ENCODE results near the gene SLCO4A1. TPM values are rescaled to one million over a fixed set of nuclear protein-coding genes. Genes with fewer than 3 reads are reported as not detected.

The SLCO4A1 gene
- total RNA-seq, 1 donor from 2014 or later = 38.6 TPM

GRCh38 chr20:62649140-62649539 lies 6.8 kb downstream of the SLCO4A1 start:
- Histone ChIP-seq H3K36me3 (ENCODE audit: control insufficient read depth, insufficient read depth, low read length) (no peaks in the 10 kb centered on the region), H3K4me3 (ENCODE audit: low read depth, low read length) (no peak overlapping the region), H3K27me3 (ENCODE audit: control insufficient read depth, insufficient read depth, low read length) (no peaks in the 10 kb centered on the region)
- DNase-seq (ENCODE audit: low read depth) = no peak
- TF ChIP-seq, protein P1, sequence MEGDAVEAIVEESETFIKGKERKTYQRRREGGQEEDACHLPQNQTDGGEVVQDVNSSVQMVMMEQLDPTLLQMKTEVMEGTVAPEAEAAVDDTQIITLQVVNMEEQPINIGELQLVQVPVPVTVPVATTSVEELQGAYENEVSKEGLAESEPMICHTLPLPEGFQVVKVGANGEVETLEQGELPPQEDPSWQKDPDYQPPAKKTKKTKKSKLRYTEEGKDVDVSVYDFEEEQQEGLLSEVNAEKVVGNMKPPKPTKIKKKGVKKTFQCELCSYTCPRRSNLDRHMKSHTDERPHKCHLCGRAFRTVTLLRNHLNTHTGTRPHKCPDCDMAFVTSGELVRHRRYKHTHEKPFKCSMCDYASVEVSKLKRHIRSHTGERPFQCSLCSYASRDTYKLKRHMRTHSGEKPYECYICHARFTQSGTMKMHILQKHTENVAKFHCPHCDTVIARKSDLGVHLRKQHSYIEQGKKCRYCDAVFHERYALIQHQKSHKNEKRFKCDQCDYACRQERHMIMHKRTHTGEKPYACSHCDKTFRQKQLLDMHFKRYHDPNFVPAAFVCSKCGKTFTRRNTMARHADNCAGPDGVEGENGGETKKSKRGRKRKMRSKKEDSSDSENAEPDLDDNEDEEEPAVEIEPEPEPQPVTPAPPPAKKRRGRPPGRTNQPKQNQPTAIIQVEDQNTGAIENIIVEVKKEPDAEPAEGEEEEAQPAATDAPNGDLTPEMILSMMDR (IDR thresholded peaks at IDR 0.05; ENCODE audit: insufficient read depth, low read length, poor library complexity, severe bottlenecking) = no peak

- TF ChIP-seq, protein P1 (IDR thresholded peaks at IDR 0.05; ENCODE audit: insufficient read depth, low read length, poor library complexity, severe bottlenecking) = no peak
- Histone ChIP-seq H3K36me3 (ENCODE audit: control insufficient read depth, insufficient read depth, low read length) (no peaks in the 10 kb centered on the region), H3K27me3 (ENCODE audit: control insufficient read depth, insufficient read depth, low read length) (no peaks in the 10 kb centered on the region), H3K4me3 (ENCODE audit: low read depth, low read length) (no peak overlapping the region)
- DNase-seq (ENCODE audit: low read depth) = no peak
These were observed 8.4 kb downstream of the SLCO4A1 start for GRCh38 chr20:62650551-62651284.

- no peak overlapping the region for H3K4me3 ChIP-seq (ENCODE audit: low read depth, low read length)
- no peak for DNase-seq (ENCODE audit: low read depth)
- TF ChIP-seq, protein P1 (IDR thresholded peaks at IDR 0.05; ENCODE audit: insufficient read depth, low read length, poor library complexity, severe bottlenecking) = no peak
- H3K36me3 ChIP-seq (ENCODE audit: control insufficient read depth, insufficient read depth, low read length) = no peaks in the 10 kb centered on the region
- no peaks in the 10 kb centered on the region for H3K27me3 ChIP-seq (ENCODE audit: control insufficient read depth, insufficient read depth, low read length)
These were observed 9.2 kb downstream of the SLCO4A1 start for GRCh38 chr20:62651285-62652021.

DNA sequence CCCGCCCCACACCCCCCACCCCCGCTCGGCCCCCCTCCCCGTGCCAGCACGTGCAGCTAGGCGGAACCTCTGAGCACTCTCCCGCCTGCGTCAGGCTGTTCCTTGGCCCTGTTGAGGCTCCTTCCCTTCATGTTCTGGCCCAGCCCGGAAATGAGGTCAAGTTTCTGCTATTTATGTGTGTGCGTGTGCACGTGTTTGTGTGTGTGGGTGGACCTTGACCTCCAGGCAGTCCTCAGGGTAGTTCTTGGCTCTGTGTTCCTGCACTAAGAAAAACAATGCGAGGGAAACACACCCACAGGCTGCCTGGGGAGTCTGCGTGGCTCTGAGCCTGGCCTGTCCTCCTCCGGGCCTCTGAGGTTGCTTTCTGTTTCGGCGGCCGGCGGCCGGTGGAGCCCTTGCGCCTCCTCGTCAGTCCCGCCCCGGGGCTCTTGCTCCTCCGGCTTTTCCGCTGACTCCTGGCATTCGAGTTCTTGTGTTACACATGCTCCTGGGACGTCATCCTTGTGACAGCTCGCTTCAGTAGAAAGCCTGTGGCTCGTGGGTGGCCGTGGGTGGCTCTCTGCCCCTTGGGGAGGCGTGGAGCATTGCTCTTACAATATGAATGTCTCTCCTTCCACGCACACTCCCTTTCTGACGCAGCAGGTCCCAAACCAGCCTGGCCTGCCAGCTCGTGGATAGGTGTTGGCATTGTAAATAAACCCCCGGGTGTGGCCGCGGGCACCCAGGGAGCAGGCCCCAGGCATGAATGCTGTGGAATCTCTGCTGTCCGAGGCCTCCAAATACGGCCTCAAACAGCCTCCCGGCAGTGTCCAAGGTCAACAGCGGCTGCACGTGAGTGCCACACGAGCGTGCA lies 10.0 kb downstream of the SLCO4A1 start:
- peak; percentile 80 for DNase-seq (ENCODE audit: low read depth)
- TF ChIP-seq, protein P1 (IDR thresholded peaks at IDR 0.05; ENCODE audit: insufficient read depth, low read length, poor library complexity, severe bottlenecking) = no peak
- H3K36me3 ChIP-seq (ENCODE audit: control insufficient read depth, insufficient read depth, low read length) = no peaks in the 10 kb centered on the region
- no peak overlapping the region for H3K4me3 ChIP-seq (ENCODE audit: low read depth, low read length)
- no peaks in the 10 kb centered on the region for H3K27me3 ChIP-seq (ENCODE audit: control insufficient read depth, insufficient read depth, low read length)

DNA sequence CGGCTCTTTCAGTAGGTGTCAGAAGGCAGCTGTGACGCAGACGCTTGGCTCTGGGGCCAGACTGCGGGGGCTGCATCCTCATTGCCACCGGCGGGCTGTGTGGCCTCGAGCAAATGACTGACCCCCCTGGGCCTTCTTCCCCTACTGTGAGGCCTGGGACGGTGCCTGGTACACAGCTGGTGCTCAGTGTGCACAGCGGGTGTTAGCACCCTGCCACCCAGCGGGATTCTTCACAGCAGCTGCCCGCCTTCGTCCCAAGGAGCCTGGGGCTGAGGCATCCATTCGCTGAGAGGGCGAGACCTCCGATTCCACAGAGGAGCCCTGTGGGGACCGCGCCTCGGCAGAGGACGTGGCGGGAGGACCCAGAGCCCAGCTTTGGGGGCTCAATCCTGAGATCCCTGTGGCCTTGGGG lies 10.6 kb downstream of the SLCO4A1 start:
- no peak overlapping the region for H3K4me3 ChIP-seq (ENCODE audit: low read depth, low read length)
- H3K27me3 ChIP-seq (ENCODE audit: control insufficient read depth, insufficient read depth, low read length) = no peaks in the 10 kb centered on the region
- no peak for DNase-seq (ENCODE audit: low read depth)
- TF ChIP-seq, protein P1 (IDR thresholded peaks at IDR 0.05; ENCODE audit: insufficient read depth, low read length, poor library complexity, severe bottlenecking) = no peak
- no peaks in the 10 kb centered on the region for H3K36me3 ChIP-seq (ENCODE audit: control insufficient read depth, insufficient read depth, low read length)

Data from kidney epithelial cell (primary cell).